Large intestine (tissue), 3 donors: ENCODE measurements around the gene ZNF81. TPM values are rescaled to one million over a fixed set of nuclear protein-coding genes. Genes with fewer than 3 reads are reported as not detected.
A peak's percentile ranks its signal among the peaks of the same experiment; 100 is the strongest.

Experiments
- DNase-seq, 2 donors: peaks; one replicate each; pipeline versions ENCODE4 v3.0.0 to v3.0.0-alpha.2; 2013
- H3K27ac ChIP-seq: one replicate; pipeline ENCODE4 v1.5.1; 2013; ENCODE audit warnings: low read length
- H3K27me3 ChIP-seq: 2 replicates; pipeline ENCODE4 v1.6.1; 2013; ENCODE audit warnings: low read length; ENCODE audit not compliant: control insufficient read depth, insufficient read depth
- H3K36me3 ChIP-seq: 2 replicates; pipeline ENCODE4 v1.6.1; 2013; ENCODE audit warnings: low read length; ENCODE audit not compliant: control insufficient read depth, insufficient read depth
- H3K4me1 ChIP-seq: one replicate; pipeline ENCODE4 v1.6.1; 2013; ENCODE audit warnings: low read length; ENCODE audit not compliant: control insufficient read depth, insufficient read depth
- H3K4me3 ChIP-seq: one replicate; pipeline ENCODE4 v1.5.1; 2013; ENCODE audit warnings: low read length
- H3K9me3 ChIP-seq: one replicate; pipeline ENCODE4 v1.6.1; 2013; ENCODE audit warnings: mild to moderate bottlenecking, low read depth, low read length, moderate library complexity; ENCODE audit not compliant: control insufficient read depth
- WGBS: methylation state at CpG from one replicate; pipeline ENCODE4 v1.1.5; 2013; ENCODE audit warnings: low lambda C conversion rate; ENCODE audit not compliant: insufficient coverage; 5-methylcytosine and 5-hydroxymethylcytosine counted together
- polyA plus RNA-seq: library from polyadenylated mRNA; unstranded; fragments of 120-200 nt; gene quantifications from one replicate; pipeline ENCODE4 v1.2.1, GENCODE V29; 2013

Gene ZNF81
- polyA plus RNA-seq, 1 donor, result 6.3 TPM

DNA sequence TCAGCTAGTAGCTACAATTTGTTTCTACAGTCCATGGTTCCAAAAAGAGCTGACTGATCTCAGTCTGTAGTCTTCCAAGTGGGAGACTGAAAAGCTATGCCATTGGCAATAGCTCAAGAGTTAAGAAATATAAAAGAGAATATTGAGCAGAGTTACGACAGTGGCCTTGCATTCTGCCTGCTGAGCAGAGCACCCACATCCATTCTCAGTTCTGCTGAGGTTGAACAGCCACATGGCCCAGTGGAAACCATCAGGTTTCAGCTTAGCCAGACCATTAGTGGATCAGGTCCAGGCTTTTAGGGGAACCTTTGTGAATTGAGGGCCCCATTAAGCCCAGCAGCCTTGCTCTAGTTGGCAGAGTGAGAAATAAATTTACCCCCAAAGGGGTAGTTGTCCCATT, 28.1 kb downstream of the ZNF81 start:
- H3K4me1 ChIP-seq, result peaks cover 10% of the 10 kb centered on the region
- no peak overlapping the region for H3K4me3 ChIP-seq
- no CpG with 5 or more reads among the region's 1 CpG for WGBS
- DNase-seq, result no peak
- no peaks in the 10 kb centered on the region for H3K9me3 ChIP-seq
- no peak overlapping the region for H3K27ac ChIP-seq
- H3K36me3 ChIP-seq, result peaks cover 2% of the 10 kb centered on the region
- no peaks in the 10 kb centered on the region for H3K27me3 ChIP-seq

DNA sequence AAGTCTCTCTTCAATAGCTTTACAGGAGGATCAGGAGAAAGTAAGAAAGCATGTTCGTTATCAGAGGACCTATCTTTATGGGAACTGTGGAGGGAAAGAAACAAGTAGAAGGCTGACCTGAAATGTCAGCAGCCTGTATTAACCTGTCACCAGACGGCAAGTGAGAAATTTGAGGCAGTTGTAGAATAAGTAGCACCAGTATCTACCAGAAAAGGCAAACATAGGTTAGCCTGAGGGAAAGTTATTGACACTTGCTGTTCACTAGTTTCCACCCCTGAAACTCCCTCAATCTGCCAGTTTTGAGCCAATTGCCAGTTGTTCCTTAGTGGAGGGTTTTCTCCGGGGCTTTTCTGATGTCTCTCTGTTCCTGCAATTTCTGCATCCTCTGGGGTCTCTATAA, 36.4 kb downstream of the ZNF81 start:
- Histone ChIP-seq H3K27me3 (no peaks in the 10 kb centered on the region), H3K4me1 (peaks cover 13% of the 10 kb centered on the region), H3K36me3 (no peaks in the 10 kb centered on the region), H3K27ac (no peak overlapping the region), H3K4me3 (no peak overlapping the region), H3K9me3 (no peaks in the 10 kb centered on the region)
- no peak for DNase-seq
- WGBS, result no CpG with 5 or more reads among the region's 3 CpGs

DNA sequence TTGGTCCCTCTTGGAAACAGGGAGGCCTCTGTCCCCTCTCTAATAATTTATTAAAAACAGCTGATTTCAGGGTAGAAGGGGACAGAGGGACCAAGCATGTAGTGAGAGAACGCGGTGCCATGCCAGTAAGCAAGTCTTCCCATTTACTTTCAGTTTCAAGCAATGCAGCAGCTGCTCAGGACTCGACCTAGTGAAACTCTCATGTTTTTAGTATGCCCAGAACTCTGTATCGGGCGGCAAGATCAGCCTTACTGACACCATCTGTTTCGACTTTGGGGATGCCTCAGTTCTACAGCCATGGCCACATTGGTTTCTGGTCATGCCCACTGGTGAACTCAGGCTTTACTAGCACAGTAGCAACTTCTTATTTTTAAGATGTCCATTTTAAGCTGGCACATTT, 40.6 kb downstream of the ZNF81 start:
- no CpG with 5 or more reads among the region's 6 CpGs for WGBS
- Histone ChIP-seq H3K27ac (no peak overlapping the region), H3K36me3 (no peaks in the 10 kb centered on the region), H3K4me1 (peaks cover 27% of the 10 kb centered on the region), H3K9me3 (no peaks in the 10 kb centered on the region), H3K27me3 (no peaks in the 10 kb centered on the region), H3K4me3 (no peak overlapping the region)
- DNase-seq, result peak in 1 of 2 donors; percentile 39

DNA sequence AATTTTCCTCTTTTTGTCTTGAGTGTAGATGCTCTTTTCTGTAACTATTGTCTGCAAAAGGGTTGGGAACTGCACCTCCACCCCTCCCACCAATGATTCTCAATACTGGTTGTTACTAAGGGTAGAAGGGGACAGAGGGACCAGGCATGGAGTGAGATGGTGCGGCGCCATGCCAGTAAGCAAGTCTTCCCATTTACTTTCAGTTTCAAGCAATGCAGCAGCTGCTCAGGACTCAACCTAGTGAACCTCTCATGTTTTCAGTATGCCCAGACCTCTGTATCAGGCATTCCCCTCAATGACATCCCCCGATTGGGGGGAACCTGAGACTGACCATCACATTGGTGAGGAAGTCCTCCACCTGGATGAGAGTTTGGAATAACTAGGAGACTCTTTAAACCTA, 41.5 kb downstream of the ZNF81 start:
- peaks cover 27% of the 10 kb centered on the region for H3K4me1 ChIP-seq
- DNase-seq, result no peak
- H3K27ac ChIP-seq, result no peak overlapping the region
- H3K27me3 ChIP-seq, result no peaks in the 10 kb centered on the region
- no peaks in the 10 kb centered on the region for H3K9me3 ChIP-seq
- no peaks in the 10 kb centered on the region for H3K36me3 ChIP-seq
- no peak overlapping the region for H3K4me3 ChIP-seq
- WGBS, result no CpG with 5 or more reads among the region's 3 CpGs

DNA sequence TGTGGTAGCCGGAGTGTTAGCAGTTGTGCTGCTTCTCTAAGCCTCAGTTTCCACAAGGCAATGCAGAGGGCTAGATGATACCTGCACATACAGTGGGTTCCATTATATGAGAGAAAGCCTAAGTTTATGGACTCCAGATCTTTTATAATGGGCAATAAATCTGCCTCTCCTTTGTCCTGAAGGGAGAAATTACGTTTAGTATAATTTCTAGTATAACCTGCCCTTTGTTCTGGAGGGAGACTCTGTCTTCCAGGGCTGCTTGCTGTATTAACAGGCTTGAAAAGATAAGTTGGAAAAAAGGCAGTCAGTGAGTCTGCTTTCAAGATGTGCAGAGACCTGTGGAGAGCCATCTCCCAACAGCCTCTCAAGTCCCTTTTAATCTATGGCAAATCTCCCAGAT, 42.8 kb downstream of the ZNF81 start:
- peak overlapping the region; percentile 20 for H3K27ac ChIP-seq
- DNase-seq, result peak in 1 of 2 donors; percentile 62
- no CpG with 5 or more reads among the region's 2 CpGs for WGBS

DNA sequence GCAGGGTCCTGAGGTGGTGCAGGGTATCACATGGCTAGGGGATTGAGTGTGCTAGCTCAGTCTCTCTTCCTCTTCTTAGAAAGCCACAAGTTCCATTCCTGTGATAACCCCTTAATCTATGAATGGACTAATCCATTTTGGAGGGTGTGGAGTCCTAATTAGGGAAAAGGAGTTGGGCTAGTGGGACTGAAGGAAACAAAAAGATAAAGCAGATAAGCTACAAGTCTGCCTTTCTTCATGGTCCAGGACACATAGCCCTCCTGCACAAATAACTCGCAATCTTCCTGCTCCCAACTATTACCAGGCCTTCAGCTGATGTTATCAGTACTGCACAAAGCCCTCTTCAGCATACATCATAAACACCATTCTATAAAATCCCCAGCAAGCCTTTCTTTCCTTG, 44.2 kb downstream of the ZNF81 start:
- no CpG with 5 or more reads among the region's 1 CpG for WGBS
- Histone ChIP-seq H3K9me3 (no peaks in the 10 kb centered on the region), H3K4me1 (peaks cover 27% of the 10 kb centered on the region), H3K27me3 (no peaks in the 10 kb centered on the region), H3K4me3 (no peak overlapping the region), H3K36me3 (no peaks in the 10 kb centered on the region), H3K27ac (peak overlapping the region; percentile 33)
- DNase-seq, result no peak

More for the DNA sequence above, 42.8 kb downstream of the ZNF81 start:
- Histone ChIP-seq H3K9me3 (no peaks in the 10 kb centered on the region), H3K4me1 (peaks cover 27% of the 10 kb centered on the region), H3K27me3 (no peaks in the 10 kb centered on the region), H3K4me3 (no peak overlapping the region), H3K36me3 (no peaks in the 10 kb centered on the region)

DNA sequence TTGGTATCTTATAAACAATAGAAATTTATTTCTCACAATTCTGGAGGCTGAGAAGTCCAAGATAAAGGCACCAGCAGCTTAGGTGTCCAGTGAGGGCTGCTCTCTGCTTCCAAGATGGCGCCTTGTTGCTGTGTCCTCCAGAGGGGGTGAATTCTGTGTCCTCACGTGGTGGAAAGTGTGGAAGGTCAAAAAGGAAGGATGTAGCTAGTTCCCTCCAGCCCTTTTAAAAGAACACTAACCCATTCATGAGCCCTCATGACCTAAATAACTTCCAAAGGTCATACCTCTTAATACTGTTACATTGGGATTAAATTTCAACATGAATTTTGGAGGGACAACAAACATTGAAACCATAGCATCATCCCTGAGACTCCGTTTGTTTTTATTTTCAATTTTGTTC, 48.8 kb downstream of the ZNF81 start:
- Histone ChIP-seq H3K27me3 (no peaks in the 10 kb centered on the region), H3K36me3 (peaks cover 3% of the 10 kb centered on the region), H3K27ac (no peak overlapping the region), H3K9me3 (no peaks in the 10 kb centered on the region), H3K4me3 (no peak overlapping the region), H3K4me1 (peaks cover 5% of the 10 kb centered on the region)
- no CpG with 5 or more reads among the region's 3 CpGs for WGBS
- DNase-seq, result no peak

DNA sequence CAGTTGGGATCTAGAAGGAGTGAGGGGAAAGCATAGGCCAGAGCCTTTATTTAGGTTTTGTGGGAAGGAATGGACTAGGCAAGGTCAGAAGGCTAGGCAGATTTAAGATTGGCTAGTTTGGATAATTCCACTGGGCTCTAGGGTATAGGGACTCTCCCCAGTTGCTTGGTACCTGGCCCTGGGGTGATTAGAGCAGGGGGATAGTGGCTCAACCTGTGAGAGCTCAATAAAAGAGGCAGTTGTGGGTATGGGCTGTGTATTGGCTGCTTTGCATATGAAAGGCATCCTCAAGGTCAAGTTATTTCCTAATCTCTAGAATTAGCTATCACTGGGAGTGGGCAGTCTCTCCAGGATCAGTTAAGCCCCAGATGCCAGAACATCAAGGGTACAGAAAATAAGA, 61.3 kb downstream of the ZNF81 start:
- Histone ChIP-seq H3K9me3 (no peaks in the 10 kb centered on the region), H3K4me1 (no peaks in the 10 kb centered on the region), H3K27me3 (no peaks in the 10 kb centered on the region), H3K27ac (no peak overlapping the region), H3K4me3 (no peak overlapping the region), H3K36me3 (no peaks in the 10 kb centered on the region)
- no peak for DNase-seq

DNA sequence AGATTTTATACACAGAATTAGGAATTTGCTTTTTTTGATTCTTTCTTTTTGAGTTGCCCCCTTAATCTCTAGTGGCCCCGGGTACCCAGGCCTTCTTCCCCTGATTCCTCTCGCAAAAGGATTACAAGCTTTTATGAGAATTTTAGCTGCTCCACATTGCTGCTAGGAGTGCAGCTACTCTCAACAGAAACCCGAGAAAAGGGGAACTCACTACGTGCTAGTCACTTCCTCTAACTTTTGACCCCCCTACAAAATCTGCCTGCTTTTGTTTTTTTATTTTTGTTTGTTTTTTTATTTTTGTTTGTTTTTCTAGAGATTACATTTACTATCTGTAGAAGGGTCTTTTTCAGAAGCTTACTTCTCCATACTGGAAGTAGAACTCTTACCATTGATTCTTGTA, 64.1 kb downstream of the ZNF81 start:
- Histone ChIP-seq H3K27me3 (no peaks in the 10 kb centered on the region), H3K36me3 (no peaks in the 10 kb centered on the region), H3K27ac (no peak overlapping the region), H3K9me3 (no peaks in the 10 kb centered on the region), H3K4me3 (no peak overlapping the region), H3K4me1 (no peaks in the 10 kb centered on the region)
- DNase-seq, result no peak
- 62% methylated on average over 2 of the region's 4 CpGs for WGBS

DNA sequence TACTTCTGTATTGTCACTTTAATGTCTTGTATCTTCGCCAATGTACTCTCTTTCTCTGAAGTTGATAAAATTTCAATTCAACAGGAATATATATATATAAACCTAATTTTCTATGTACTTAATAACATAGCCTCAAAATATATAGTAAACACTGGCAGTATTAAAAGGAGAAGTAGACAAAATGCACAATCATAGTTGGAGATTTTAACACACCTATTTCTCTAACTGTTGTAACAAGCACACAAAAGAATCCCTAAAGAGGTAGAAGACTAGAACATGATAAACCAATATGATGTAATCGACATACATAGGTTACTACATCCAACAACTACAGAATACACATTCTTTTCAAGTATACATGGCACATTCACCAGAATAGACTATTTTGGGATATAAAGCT, 65.5 kb downstream of the ZNF81 start:
- Histone ChIP-seq H3K4me3 (no peak overlapping the region), H3K4me1 (no peaks in the 10 kb centered on the region), H3K9me3 (no peaks in the 10 kb centered on the region), H3K27ac (no peak overlapping the region), H3K27me3 (no peaks in the 10 kb centered on the region), H3K36me3 (no peaks in the 10 kb centered on the region)
- WGBS, result no CpG with 5 or more reads among the region's 2 CpGs
- no peak for DNase-seq

DNA sequence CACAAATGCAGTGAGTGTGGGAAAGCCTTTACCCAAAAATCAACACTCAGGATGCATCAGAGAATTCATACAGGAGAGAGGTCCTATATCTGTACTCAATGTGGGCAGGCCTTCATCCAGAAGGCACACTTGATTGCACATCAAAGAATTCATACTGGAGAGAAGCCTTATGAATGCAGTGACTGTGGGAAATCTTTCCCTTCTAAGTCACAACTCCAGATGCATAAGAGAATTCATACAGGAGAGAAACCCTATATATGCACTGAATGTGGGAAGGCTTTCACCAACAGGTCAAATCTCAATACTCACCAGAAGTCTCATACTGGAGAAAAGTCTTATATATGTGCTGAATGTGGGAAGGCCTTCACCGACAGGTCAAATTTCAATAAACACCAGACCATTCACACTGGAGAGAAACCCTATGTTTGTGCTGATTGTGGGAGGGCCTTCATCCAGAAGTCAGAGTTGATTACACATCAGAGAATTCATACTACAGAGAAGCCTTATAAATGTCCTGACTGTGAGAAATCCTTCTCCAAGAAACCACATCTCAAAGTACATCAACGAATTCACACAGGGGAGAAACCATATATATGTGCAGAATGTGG, 79.3 kb downstream of the ZNF81 start:
- H3K4me1 ChIP-seq, result no peaks in the 10 kb centered on the region
- DNase-seq, result no peak
- H3K27me3 ChIP-seq, result no peaks in the 10 kb centered on the region
- no peak overlapping the region for H3K27ac ChIP-seq
- peaks cover 2% of the 10 kb centered on the region for H3K9me3 ChIP-seq
- peaks cover 3% of the 10 kb centered on the region for H3K36me3 ChIP-seq
- no CpG with 5 or more reads among the region's 2 CpGs for WGBS
- H3K4me3 ChIP-seq, result no peak overlapping the region
